DND-41 (cell line): ENCODE measurements around the gene PMIS2.

Experiments used
- EZH2 ChIP-seq: IDR thresholded peaks from 3 replicates; pipeline ENCODE4 v1.6.1; 2012; ENCODE audit warnings: borderline replicate concordance, low read depth, mild to moderate bottlenecking, moderate library complexity, low read length, inconsistent platforms; ENCODE audit not compliant: severe bottlenecking
- TF ChIP-seq, protein P1 (sequence below): IDR thresholded peaks from 2 replicates; pipeline ENCODE4 v1.5.1; 2012; ENCODE audit warnings: borderline replicate concordance, low read length, moderate library complexity, mild to moderate bottlenecking; ENCODE audit not compliant: poor library complexity, severe bottlenecking; ENCODE audit errors: extremely low read depth

DNA sequence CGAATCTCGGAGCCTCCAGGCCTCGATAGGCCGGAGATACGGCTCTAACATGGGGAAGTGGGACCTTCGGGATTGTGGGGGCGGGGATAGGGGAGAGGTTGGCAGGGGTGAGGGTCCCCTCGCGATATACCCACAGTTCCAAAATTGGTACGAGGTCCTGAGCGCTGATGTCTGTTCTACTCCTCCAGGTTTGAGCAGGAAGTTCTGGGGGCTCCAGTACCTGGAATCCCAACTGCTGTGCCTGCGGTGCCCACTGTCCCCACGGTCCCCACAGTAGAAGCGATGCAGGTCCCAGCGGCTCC, 43.3 kb downstream of the PMIS2 start:
- TF ChIP-seq, protein P1, sequence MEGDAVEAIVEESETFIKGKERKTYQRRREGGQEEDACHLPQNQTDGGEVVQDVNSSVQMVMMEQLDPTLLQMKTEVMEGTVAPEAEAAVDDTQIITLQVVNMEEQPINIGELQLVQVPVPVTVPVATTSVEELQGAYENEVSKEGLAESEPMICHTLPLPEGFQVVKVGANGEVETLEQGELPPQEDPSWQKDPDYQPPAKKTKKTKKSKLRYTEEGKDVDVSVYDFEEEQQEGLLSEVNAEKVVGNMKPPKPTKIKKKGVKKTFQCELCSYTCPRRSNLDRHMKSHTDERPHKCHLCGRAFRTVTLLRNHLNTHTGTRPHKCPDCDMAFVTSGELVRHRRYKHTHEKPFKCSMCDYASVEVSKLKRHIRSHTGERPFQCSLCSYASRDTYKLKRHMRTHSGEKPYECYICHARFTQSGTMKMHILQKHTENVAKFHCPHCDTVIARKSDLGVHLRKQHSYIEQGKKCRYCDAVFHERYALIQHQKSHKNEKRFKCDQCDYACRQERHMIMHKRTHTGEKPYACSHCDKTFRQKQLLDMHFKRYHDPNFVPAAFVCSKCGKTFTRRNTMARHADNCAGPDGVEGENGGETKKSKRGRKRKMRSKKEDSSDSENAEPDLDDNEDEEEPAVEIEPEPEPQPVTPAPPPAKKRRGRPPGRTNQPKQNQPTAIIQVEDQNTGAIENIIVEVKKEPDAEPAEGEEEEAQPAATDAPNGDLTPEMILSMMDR, result no peak
- no peak for TF ChIP-seq EZH2
